Smooth muscle cell of the brain vasculature (primary cell): Measurements from ENCODE around the gene ZSWIM6.

ENCODE experiments used
- DNase-seq: peaks from one replicate; pipeline ENCODE4 v3.0.0-alpha.2; 2012; ENCODE audit warnings: low read depth, low spot score

ZSWIM6 gene

GRCh38 chr5:61479850-61480614, 148.0 kb downstream of the ZSWIM6 start:
- no peak for DNase-seq

- no peak for DNase-seq
Observed at GRCh38 chr5:61482980-61483379, 150.9 kb downstream of the ZSWIM6 start.

- DNase-seq: no peak
Observed at GRCh38 chr5:61486476-61486875, 154.4 kb downstream of the ZSWIM6 start.

- DNase-seq: no peak
Observed at GRCh38 chr5:61489574-61489973, 157.5 kb downstream of the ZSWIM6 start.

- DNase-seq: no peak
Observed at GRCh38 chr5:61491861-61492260, 159.8 kb downstream of the ZSWIM6 start.

GRCh38 chr5:61493973-61494372, 161.9 kb downstream of the ZSWIM6 start:
- DNase-seq: no peak

GRCh38 chr5:61496446-61496845, 164.4 kb downstream of the ZSWIM6 start:
- no peak for DNase-seq

- no peak for DNase-seq
Observed at GRCh38 chr5:61496860-61497259, 164.8 kb downstream of the ZSWIM6 start.

GRCh38 chr5:61498121-61498520, 166.1 kb downstream of the ZSWIM6 start:
- DNase-seq: no peak

- no peak for DNase-seq
Observed at GRCh38 chr5:61501971-61502370, 169.9 kb downstream of the ZSWIM6 start.

- no peak for DNase-seq
Observed at GRCh38 chr5:61504143-61504770, 172.2 kb downstream of the ZSWIM6 start.

GRCh38 chr5:61505281-61505680, 173.2 kb downstream of the ZSWIM6 start:
- no peak for DNase-seq

GRCh38 chr5:61507232-61507631, 175.2 kb downstream of the ZSWIM6 start:
- no peak for DNase-seq

- no peak for DNase-seq
Observed at GRCh38 chr5:61516946-61517345, 184.9 kb downstream of the ZSWIM6 start.

- DNase-seq: no peak
Observed at GRCh38 chr5:61519728-61520277, 187.7 kb downstream of the ZSWIM6 start.

GRCh38 chr5:61523073-61523472, 191.0 kb downstream of the ZSWIM6 start:
- DNase-seq: no peak

GRCh38 chr5:61523997-61524396, 191.9 kb downstream of the ZSWIM6 start:
- DNase-seq: no peak

- DNase-seq: no peak
Observed at GRCh38 chr5:61525512-61526206, 193.6 kb downstream of the ZSWIM6 start.

- DNase-seq: no peak
Observed at GRCh38 chr5:61526207-61526519, 194.1 kb downstream of the ZSWIM6 start.

- DNase-seq: no peak
Observed at GRCh38 chr5:61532983-61533382, 200.9 kb downstream of the ZSWIM6 start.

GRCh38 chr5:61534481-61535267, 202.6 kb downstream of the ZSWIM6 start:
- no peak for DNase-seq

- no peak for DNase-seq
Observed at GRCh38 chr5:61535828-61536227, 203.8 kb downstream of the ZSWIM6 start.
